K562 (cell line): ENCODE results near the gene PHTF1. TPM values are rescaled to one million over a fixed set of nuclear protein-coding genes. Genes with fewer than 3 reads are reported as not detected.

Source experiments
- ATF1 ChIP-seq, 2 experiments: fragments of 450-650 bp in 1 of 2; IDR thresholded peaks; 2 replicates each; pipeline ENCODE4 v1.6.1; 2016; ENCODE audit warnings: missing compliant biosample characterization in 1 of 2, missing genetic modification characterization in 1 of 2
- CBFA2T3 ChIP-seq: fragments of 450-650 bp; IDR thresholded peaks from 2 replicates; pipeline ENCODE4 v1.6.1; 2017
- EGR1 ChIP-seq: fragments of 450-650 bp; conservative IDR thresholded peaks from 2 replicates; pipeline ENCODE4 v1.6.1; 2017; ENCODE audit warnings: mild to moderate bottlenecking
- MEF2A ChIP-seq: IDR thresholded peaks from 2 replicates; pipeline ENCODE4 v1.6.1; 2011; ENCODE audit warnings: low read depth, mild to moderate bottlenecking, low read length, moderate library complexity; ENCODE audit not compliant: control insufficient read depth
- MIER1 ChIP-seq: fragments of 450-650 bp; IDR thresholded peaks from 2 replicates; pipeline ENCODE4 v1.6.1; 2016; ENCODE audit warnings: antibody characterized with exemption, mild to moderate bottlenecking, low read depth
- RFX7 ChIP-seq: fragments of 250-450 bp; sonication (Bioruptor Pico); IDR thresholded peaks from 2 replicates; pipeline ENCODE4 v1.5.1; 2021; ENCODE audit warnings: mild to moderate bottlenecking
- RNF2 ChIP-seq: sonication (generic); IDR thresholded peaks from 2 replicates; pipeline ENCODE4 v1.6.1; 2016
- ZNF232 ChIP-seq: sonication (generic); formaldehyde crosslinking; IDR thresholded peaks from 2 replicates; pipeline ENCODE4 v1.8.0; 2022; ENCODE audit warnings: mild to moderate bottlenecking, missing genetic modification reagents
- ZNF717 ChIP-seq: fragments of 250-450 bp; sonication (Bioruptor Pico); IDR thresholded peaks from 2 replicates; pipeline ENCODE4 v1.5.0; 2021
- polyA plus RNA-seq, 8 experiments: library from polyadenylated mRNA; depleted of rRNA in 4 of 8; stranded (reverse) in 5 of 8; unstranded in 3 of 8; fragments of >200 nt; fragmentation: Nextera tagmentation in 2 of 8; fragmentation: Illumina TruSeq in 1 of 8; extraction: Ambion mirVana in 2 of 8; extraction: Trizol in 1 of 8; gene quantifications; 2 replicates each; pipeline versions ENCODE4 v1.2.1 to v1.2.3, GENCODE V29; 2011 to 2014; ENCODE audit warnings: inconsistent platforms in 1 of 8, missing spikeins in 1 of 8
- total RNA-seq, 7 experiments: library from RNA; depleted of rRNA in 6 of 7; stranded (reverse); fragments of >200 nt in 6 of 7; fragmentation: Illumina TruSeq in 2 of 7; extraction: Trizol in 2 of 7; gene quantifications; 2 replicates each; pipeline versions ENCODE4 v1.2.1 to v1.2.3, GENCODE V29; 2011 to 2021; ENCODE audit warnings: low replicate concordance in 1 of 7
- TF ChIP-seq, protein P1 (sequence below), 3 experiments: IDR thresholded peaks in 2 of 3; conservative IDR thresholded peaks in 1 of 3; 2 replicates each; pipeline ENCODE4 v1.5.1; 2011 to 2012; ENCODE audit warnings: low read length in 3 of 3, mild to moderate bottlenecking in 3 of 3, control low read depth in 2 of 3, improper control_type of control experiment in 1 of 3, inconsistent platforms in 1 of 3, low read depth in 1 of 3, mixed read lengths in 1 of 3, moderate library complexity in 1 of 3; ENCODE audit not compliant: insufficient read depth in 2 of 3
- TF ChIP-seq, protein P2 (sequence below), 2 experiments: fragments of 450-650 bp in 1 of 2; sonication (generic) in 1 of 2; formaldehyde crosslinking; conservative IDR thresholded peaks; 2 replicates each; pipeline versions ENCODE4 v1.4.0 to v1.8.1; 2020 to 2022; ENCODE audit warnings: mild to moderate bottlenecking in 1 of 2, missing genetic modification reagents in 1 of 2
- TF ChIP-seq, protein P3 (sequence below): sonication (generic); formaldehyde crosslinking; IDR thresholded peaks from 2 replicates; pipeline ENCODE4 v1.8.0; 2022; ENCODE audit warnings: mild to moderate bottlenecking, missing genetic modification reagents

The PHTF1 gene
- total and polyA plus RNA-seq, 9 of the 15 experiments (the other 6 are each of a cell fraction or from before 2014, with no cell fraction given), result 8.4 to 36.2 (median 23.0) TPM

DNA sequence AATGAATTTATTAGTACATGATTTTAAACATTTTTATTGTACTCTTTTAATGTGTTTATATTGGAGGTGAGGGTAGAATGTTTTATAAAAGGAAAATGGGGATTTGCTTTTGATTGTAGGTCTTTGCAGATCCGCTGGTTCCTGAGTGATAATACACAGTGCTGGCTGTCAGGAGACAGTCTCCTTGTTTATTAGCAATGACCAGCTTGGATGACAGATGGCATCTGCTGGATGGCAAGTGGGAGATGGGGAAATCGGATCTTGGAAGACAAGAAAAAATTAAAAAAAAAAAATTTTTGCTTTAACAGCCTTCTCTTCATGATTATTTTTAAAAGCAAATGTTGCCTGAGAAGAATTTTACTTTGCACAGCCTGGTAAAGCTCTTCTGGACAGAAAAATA, 4.4 kb upstream of the PHTF1 start (continued):
- TF ChIP-seq ZNF717 (no peak), MEF2A (no peak), ZNF232 (CRISPR knock-in tag) (no peak), CBFA2T3 (no peak), EGR1 (no peak), RFX7 (CRISPR knock-in tag) (no peak), MIER1 (no peak), RNF2 (no peak), ATF1 (CRISPR knock-in tag; IDR thresholded peaks at IDR 0.05) (no peak), ATF1 (tag; IDR thresholded peaks at IDR 0.05) (no peak)
- TF ChIP-seq, protein P1, sequence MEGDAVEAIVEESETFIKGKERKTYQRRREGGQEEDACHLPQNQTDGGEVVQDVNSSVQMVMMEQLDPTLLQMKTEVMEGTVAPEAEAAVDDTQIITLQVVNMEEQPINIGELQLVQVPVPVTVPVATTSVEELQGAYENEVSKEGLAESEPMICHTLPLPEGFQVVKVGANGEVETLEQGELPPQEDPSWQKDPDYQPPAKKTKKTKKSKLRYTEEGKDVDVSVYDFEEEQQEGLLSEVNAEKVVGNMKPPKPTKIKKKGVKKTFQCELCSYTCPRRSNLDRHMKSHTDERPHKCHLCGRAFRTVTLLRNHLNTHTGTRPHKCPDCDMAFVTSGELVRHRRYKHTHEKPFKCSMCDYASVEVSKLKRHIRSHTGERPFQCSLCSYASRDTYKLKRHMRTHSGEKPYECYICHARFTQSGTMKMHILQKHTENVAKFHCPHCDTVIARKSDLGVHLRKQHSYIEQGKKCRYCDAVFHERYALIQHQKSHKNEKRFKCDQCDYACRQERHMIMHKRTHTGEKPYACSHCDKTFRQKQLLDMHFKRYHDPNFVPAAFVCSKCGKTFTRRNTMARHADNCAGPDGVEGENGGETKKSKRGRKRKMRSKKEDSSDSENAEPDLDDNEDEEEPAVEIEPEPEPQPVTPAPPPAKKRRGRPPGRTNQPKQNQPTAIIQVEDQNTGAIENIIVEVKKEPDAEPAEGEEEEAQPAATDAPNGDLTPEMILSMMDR (IDR thresholded peaks at IDR 0.05 in 2 of 3, conservative IDR thresholded peaks at IDR 0.05 in 1 of 3; ENCODE audit: insufficient read depth in 2 of 3, low read depth in 1 of 3, low read length in 3 of 3), result no peak
- TF ChIP-seq, protein P2, sequence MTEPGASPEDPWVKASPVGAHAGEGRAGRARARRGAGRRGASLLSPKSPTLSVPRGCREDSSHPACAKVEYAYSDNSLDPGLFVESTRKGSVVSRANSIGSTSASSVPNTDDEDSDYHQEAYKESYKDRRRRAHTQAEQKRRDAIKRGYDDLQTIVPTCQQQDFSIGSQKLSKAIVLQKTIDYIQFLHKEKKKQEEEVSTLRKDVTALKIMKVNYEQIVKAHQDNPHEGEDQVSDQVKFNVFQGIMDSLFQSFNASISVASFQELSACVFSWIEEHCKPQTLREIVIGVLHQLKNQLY (CRISPR knock-in tag; conservative IDR thresholded peaks at IDR 0.05), result no peak
- TF ChIP-seq, protein P3, sequence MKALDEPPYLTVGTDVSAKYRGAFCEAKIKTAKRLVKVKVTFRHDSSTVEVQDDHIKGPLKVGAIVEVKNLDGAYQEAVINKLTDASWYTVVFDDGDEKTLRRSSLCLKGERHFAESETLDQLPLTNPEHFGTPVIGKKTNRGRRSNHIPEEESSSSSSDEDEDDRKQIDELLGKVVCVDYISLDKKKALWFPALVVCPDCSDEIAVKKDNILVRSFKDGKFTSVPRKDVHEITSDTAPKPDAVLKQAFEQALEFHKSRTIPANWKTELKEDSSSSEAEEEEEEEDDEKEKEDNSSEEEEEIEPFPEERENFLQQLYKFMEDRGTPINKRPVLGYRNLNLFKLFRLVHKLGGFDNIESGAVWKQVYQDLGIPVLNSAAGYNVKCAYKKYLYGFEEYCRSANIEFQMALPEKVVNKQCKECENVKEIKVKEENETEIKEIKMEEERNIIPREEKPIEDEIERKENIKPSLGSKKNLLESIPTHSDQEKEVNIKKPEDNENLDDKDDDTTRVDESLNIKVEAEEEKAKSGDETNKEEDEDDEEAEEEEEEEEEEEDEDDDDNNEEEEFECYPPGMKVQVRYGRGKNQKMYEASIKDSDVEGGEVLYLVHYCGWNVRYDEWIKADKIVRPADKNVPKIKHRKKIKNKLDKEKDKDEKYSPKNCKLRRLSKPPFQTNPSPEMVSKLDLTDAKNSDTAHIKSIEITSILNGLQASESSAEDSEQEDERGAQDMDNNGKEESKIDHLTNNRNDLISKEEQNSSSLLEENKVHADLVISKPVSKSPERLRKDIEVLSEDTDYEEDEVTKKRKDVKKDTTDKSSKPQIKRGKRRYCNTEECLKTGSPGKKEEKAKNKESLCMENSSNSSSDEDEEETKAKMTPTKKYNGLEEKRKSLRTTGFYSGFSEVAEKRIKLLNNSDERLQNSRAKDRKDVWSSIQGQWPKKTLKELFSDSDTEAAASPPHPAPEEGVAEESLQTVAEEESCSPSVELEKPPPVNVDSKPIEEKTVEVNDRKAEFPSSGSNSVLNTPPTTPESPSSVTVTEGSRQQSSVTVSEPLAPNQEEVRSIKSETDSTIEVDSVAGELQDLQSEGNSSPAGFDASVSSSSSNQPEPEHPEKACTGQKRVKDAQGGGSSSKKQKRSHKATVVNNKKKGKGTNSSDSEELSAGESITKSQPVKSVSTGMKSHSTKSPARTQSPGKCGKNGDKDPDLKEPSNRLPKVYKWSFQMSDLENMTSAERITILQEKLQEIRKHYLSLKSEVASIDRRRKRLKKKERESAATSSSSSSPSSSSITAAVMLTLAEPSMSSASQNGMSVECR, result no peak
